ENCODE data around the gene CRHR2.

Gene CRHR2

GRCh38 chr7:30706316-30706715 is 24.1 kb upstream of the CRHR2 start:
- DNase-seq: no peak

DNA sequence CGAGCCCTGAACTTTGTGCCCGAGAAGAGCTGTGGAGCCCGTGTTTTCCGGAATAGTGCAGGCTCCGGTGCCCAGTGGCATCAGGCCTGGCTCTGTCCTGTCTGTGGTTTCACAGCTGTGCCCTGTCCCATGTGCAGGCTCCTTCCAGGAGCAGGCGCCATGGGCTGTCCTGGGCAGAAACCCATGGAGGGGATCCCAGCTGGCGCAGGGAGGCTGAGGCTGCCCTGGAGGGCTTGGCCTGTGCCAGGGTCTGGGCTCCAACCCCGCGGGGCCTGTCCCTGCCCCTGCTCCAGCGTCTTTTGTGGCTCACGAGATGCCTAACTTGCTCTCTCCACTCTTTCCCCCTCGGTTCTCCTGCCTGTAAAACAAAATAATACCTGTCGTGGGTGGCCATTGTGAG is 23.3 kb upstream of the CRHR2 start:
- DNase-seq: no peak

GRCh38 chr7:30705008-30705407 is 22.8 kb upstream of the CRHR2 start:
- DNase-seq: no peak

DNA sequence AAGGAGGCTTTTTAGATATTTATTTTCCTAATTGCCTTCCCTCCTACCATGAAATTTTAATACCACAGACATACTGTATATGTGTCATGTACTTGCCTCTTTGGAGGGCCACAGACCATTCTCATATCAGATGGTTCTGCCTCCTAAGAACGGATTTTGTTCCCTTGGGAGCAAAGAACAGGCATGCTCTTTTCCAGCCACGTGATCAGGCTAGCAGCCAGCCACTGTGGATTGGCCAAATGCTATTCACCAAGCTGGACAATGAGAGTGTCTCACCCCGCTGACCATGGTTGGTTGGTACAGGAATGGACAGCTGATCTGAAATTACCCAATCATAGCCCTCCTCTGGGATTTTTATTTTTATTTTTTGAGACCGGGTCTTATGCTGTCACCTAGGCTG is 21.5 kb upstream of the CRHR2 start:
- DNase-seq: no peak

DNA sequence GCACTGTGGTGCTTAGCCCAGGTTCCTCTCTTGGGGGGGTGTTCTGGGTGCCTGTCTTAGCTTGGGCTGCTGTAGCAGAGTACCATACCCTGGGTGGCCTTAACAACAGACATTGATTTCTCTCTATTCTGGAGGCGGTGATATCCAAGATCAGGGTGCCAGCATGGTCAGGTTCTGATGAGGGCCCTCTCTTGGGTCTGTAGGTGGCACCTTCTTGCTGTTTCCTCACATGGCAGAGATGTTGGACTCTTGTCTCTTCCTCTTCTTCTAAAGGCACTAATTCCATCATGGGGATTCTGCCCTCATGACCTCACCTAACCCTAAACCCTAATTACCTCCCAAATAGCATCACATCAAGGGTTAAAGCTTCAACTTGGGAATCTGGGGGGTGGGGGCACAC is 19.9 kb upstream of the CRHR2 start:
- no peak for DNase-seq

DNA sequence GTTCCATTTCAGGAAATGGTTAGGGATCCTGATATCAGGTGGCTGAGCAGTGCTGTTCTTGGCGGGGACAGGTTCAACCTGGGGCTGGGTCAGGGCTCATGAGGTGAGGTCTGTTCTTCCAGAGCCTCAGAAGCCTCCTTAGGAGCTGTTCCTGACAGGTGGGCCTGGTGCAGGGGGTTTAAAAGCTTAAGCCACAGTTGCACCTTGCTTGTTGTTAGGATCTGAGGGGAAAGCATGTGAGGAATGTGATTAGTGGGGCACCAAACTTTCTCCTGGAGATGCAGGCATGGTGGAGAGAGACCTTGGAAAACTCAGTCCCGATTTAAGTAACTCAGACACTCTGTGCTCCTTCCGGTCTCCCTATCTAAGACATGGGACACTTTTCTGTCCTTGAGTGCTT is 18.7 kb upstream of the CRHR2 start:
- DNase-seq: no peak

DNA sequence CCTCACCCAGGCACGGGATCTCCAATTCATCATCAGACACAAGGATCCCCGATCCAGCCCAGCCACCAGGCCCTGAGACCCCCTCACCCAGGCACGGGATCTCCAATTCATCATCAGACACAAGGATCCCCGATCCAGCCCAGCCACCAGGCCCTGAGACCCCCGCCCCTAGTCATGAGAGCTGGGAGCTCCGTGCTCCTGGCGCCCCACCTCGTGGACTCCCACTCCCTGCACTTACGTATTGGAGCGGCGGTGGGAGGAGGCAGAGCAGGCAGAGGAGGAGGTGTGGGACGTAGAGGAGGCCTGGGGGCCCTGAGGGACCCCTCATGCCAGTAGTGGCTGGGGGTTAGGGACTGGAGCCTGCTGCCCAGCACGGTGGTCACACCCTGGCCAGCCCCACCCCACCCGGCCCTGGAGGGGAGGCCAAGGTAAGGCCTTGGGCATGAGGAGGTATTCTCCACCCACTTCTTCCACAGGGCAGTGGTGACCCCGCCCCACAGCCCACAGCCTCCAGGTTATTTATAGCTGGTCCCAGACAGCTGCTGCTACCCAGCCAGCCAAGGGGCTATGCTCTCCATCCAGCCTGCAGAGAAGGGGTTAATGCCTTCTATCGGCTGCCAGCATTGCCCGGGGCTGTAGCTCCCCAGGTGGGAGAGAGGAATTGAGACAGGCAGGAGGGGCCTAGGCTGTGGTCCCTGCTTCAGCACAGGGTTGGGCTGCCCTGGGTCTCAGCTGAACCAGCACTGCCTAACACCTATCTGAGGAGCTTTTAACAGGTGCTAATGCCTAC is 17.6 kb upstream of the CRHR2 start:
- DNase-seq: no peak

GRCh38 chr7:30698481-30698880 is 16.2 kb upstream of the CRHR2 start:
- no peak for DNase-seq

GRCh38 chr7:30697719-30698460 is 15.6 kb upstream of the CRHR2 start:
- DNase-seq: no peak

- no peak for DNase-seq
Observed at GRCh38 chr7:30694774-30695721, 12.8 kb upstream of the CRHR2 start.

- DNase-seq: no peak
Observed at GRCh38 chr7:30694218-30694745, 12.0 kb upstream of the CRHR2 start.

DNA sequence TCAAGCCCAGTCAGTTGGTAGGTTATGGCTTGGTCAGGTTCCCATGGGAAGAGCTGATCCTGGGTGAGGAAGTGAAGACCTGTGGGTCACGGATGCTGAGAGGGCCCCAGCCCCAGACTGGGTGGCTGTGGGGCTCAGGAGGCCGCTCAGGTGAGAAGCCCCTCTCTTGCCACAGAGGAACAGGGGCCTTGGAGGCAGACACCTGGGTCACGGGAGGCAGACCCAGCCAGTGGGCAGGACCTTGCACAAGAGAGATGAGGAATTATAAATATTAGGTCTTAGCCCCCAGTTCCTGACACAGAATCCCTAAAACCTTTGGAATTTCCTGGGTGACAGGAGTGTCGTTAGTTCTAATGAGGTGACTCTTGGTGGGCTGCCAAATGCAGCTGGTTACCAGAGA is 10.6 kb upstream of the CRHR2 start:
- DNase-seq: no peak

GRCh38 chr7:30692438-30692837 is 10.2 kb upstream of the CRHR2 start:
- DNase-seq: no peak

DNA sequence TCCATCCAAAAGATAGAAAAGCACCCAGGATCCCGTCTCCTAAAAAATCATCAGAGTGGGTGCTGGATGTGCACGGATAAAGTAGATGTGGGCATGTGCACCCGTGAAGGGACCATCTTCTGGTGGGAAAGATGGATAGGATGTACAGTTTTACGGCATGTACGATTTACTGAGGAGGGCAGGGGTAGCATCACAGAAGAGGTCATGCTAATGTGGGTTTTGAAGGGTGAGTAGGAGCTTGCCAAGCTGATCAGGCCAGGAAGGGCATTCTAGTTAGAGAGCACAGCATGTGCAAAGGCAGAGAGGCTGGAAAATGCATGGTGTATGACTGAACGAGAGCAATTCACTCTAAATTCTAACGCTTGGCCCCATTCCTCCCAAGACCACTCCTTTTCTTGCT is 7.8 kb upstream of the CRHR2 start:
- DNase-seq: no peak

DNA sequence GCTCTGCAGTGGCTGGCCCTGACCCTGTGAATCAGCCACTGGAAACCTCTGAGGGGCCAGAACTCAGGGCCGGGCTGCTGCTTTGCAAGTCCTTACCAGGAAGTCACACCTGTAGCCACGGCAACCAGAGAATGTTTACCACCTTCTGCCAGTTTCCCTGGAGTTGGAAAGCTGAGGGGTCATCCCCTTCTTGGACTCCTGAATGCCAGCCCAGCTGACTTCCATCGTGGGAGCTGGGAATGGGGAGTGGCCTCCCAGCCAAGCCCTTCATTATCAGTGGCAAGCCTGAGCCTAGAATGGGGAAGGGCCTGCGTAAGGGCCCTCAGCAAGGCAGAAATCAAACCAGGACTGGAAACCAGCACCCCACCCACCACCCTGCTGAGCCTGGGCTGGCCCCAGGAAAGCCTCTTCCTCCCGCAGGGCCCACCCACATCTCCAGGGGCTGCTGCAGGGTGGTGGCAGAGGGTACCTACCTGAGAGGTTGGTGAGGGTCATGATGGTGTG is 6.5 kb upstream of the CRHR2 start:
- peak in 1 of 2 experiments; percentile 10 for DNase-seq

DNA sequence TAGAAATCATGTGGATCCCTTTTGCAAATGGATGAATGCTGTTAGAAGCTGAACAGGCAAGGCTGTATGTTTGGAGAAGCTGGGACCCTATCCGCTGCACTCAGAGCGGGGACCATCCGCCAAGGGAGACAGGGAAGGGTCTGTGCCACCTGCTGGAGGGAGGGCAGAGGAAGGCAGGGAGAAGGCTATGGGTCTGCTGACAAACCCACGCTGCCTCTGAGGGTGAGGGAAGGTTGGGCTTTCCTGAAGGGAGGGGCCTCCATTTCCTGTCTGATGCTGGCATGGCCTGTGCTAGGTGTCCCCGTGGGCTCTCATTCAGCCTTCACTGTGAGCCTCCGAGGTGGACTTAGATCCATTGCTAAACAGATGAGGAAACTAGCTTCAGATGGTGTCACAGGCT is 5.3 kb upstream of the CRHR2 start:
- DNase-seq: no peak

DNA sequence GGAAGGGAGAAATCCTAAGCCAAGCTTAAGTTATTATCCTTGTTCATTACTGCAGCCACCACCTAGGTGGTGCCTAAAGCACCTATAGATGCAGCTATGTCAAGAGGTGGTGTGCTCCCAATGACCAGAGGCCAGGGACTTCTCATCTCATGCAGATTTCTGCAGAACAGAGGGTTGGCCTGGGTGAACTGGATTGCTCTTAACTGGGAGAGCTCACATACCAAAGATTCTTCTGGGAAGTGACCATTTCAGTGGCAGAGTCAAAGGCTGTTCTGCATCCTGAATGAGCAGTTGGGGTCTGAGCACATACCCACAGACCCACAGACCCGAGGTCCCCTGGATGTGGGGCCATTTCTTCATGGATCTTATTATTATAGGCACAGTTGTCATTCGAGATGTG is 2.1 kb upstream of the CRHR2 start:
- DNase-seq: no peak

DNA sequence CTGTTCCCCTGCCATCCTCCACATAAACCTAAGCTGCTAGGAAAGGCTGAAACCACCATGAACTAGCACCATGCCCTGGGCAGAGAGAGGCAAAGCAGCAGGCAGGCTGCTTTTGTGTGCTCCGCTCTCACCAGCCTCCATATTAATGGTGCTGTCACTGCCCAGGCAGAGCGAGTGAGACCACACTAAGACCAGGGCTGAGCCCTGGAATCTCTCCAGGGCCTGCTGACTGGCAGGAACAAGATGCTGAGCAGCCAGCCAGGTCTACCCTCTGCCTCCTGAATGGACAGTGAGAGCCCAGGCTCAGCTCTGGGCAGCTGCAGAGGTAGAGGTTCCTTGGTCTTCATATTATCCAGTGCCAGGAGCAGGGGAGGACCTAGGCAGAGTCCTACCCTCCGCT is 1.6 kb upstream of the CRHR2 start:
- no peak for DNase-seq

DNA sequence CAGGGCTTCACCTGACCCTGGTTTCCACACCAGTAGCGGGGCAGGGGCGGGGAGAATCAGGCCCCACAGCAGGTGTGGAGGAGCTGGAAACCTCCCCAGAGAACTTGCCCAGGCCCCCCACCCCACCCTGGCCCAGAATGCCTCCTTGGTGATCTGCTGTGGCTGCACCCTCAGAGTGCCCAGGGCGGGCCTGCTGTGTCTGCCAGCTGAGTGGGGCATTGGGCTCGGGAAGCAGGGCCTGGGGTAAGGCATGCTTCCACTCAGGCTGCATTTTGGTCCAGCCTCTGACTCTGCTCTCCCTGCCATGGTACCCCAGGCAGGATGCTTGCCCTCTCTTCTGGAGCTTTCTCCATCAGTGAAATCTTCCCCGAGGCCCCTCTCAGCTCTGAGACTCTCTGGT is 1.1 kb upstream of the CRHR2 start:
- no peak for DNase-seq

DNA sequence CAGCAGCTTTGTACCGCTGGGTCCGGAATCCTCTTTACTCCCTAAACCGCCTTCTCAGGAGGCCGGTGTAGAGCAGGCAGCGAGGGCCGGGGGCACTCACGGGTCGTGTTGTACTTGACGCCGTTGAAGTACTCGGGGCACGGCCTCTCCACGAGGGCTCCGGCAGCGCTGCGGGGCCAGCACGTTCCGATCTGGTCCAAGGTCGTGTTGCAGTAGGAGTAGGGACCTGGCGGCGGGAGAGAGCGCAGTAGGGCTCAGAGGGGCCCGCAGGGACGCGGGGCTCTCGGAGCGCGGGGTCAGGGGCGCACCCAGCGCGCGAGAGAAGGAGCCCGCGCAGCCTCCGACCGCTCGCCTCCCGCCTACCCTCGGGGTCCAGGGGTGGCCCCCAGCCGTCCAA is 443 bp downstream of the CRHR2 start:
- DNase-seq: no peak

DNA sequence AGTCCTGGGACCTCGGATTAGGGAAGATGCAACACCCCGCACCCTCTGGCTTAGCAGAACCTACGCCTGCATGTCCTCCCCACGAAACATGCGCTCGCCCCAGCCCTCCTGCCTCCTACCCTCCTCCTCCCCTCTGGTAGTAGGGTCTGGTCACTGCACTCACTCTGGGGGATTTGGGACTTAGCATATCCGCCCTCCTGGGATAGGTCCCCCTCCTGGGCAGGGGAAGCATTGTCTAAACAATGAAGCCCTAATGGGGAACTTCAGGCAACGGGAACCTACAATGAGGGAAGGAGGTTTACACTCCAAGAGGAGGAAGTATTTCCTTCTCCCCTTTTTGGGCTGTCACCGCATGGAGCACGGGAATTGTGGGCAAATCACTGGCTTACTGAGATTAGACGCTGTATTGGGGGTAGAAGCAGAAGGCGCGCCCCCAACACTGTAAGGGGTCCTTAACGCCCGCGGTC is 892 bp downstream of the CRHR2 start:
- no peak for DNase-seq

GRCh38 chr7:30679664-30680063 is 2.6 kb downstream of the CRHR2 start:
- DNase-seq: no peak

DNA sequence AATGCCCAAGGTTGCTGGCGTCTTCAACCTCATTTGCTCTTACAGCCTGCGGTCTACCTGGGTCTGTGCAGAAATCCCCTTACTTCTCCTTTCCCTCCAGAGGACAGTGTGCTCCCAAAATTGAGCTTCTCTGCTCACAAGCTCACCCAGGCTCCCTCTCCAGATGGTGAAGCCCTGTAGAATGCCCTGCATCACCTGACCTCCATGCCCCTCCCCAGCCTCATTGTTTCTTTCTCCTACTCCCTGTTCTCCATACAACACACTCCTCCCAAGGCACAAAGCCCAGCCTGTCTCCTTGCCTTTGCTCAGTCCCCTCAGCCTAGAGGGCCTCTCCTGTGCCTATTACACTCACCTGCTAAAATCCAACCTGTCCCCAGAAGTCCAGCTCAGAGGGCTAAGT is 3.5 kb downstream of the CRHR2 start:
- DNase-seq: no peak
